Trophoblast cell (in vitro differentiated cells and primary cell): Measurements from ENCODE around the gene EML6.
A peak's percentile ranks its signal among the peaks of the same experiment; 100 is the strongest.

ENCODE experiments used
- DNase-seq, 2 donors: peaks; one replicate each; pipeline ENCODE4 v3.0.0-alpha.2; 2016
- H2AFZ ChIP-seq: 2 replicates; pipeline ENCODE4 v1.6.1; 2013; ENCODE audit warnings: low read length, moderate library complexity, mild to moderate bottlenecking; ENCODE audit not compliant: insufficient read depth, poor library complexity
- H2AK5ac ChIP-seq: 2 replicates; pipeline ENCODE4 v1.6.1; 2013; ENCODE audit warnings: mild to moderate bottlenecking, low read length
- H2BK120ac ChIP-seq: 2 replicates; pipeline ENCODE4 v1.6.1; 2013; ENCODE audit warnings: low read length, mild to moderate bottlenecking, moderate library complexity; ENCODE audit not compliant: insufficient read depth, poor library complexity
- H2BK12ac ChIP-seq: 2 replicates; pipeline ENCODE4 v1.6.1; 2013; ENCODE audit warnings: mild to moderate bottlenecking, low read length, moderate library complexity
- H2BK5ac ChIP-seq: 2 replicates; pipeline ENCODE4 v1.6.1; 2013; ENCODE audit warnings: low read length, low read depth, moderate library complexity, mild to moderate bottlenecking; ENCODE audit not compliant: poor library complexity
- H3K14ac ChIP-seq: 2 replicates; pipeline ENCODE4 v1.6.1; 2013; ENCODE audit warnings: mild to moderate bottlenecking, low read length
- H3K18ac ChIP-seq: 2 replicates; pipeline ENCODE4 v1.6.1; 2013; ENCODE audit warnings: mild to moderate bottlenecking, low read length
- H3K23ac ChIP-seq: 2 replicates; pipeline ENCODE4 v1.6.1; 2013; ENCODE audit warnings: low read length
- H3K27ac ChIP-seq: 2 replicates; pipeline ENCODE4 v1.5.1; 2013; ENCODE audit warnings: low read depth, mild to moderate bottlenecking, inconsistent platforms, low read length, moderate library complexity
- H3K27me3 ChIP-seq: 2 replicates; pipeline ENCODE4 v1.6.1; 2013; ENCODE audit warnings: inconsistent platforms, mild to moderate bottlenecking, low read length, moderate library complexity; ENCODE audit not compliant: insufficient read depth
- H3K36me3 ChIP-seq, 2 experiments: 1 replicate in 1 of 2; 2 replicates in 1 of 2; pipeline ENCODE4 v1.6.1; 2013; ENCODE audit warnings: low read length in 2 of 2, mild to moderate bottlenecking in 2 of 2, moderate library complexity in 1 of 2; ENCODE audit not compliant: insufficient read depth in 2 of 2, control insufficient read depth in 1 of 2
- H3K4ac ChIP-seq: 2 replicates; pipeline ENCODE4 v1.6.1; 2013; ENCODE audit warnings: low read depth, mild to moderate bottlenecking, low read length, moderate library complexity
- H3K4me1 ChIP-seq, 2 experiments: 1 replicate in 1 of 2; 2 replicates in 1 of 2; pipeline ENCODE4 v1.6.1; 2013; ENCODE audit warnings: low read length in 2 of 2, mild to moderate bottlenecking in 2 of 2, moderate library complexity in 1 of 2; ENCODE audit not compliant: insufficient read depth in 2 of 2, control insufficient read depth in 1 of 2
- H3K4me2 ChIP-seq: 2 replicates; pipeline ENCODE4 v1.6.1; 2013; ENCODE audit warnings: inconsistent platforms, mild to moderate bottlenecking, low read length, moderate library complexity
- H3K4me3 ChIP-seq: 2 replicates; pipeline ENCODE4 v1.5.1; 2013; ENCODE audit warnings: mild to moderate bottlenecking, low read depth, low read length, inconsistent platforms
- H3K79me1 ChIP-seq: one replicate; pipeline ENCODE4 v1.6.1; 2013; ENCODE audit warnings: low read length
- H3K79me2 ChIP-seq: 2 replicates; pipeline ENCODE4 v1.6.1; 2013; ENCODE audit warnings: low read length, mild to moderate bottlenecking; ENCODE audit not compliant: control insufficient read depth, insufficient read depth, poor library complexity
- H3K9ac ChIP-seq: 2 replicates; pipeline ENCODE4 v1.6.1; 2013; ENCODE audit warnings: mild to moderate bottlenecking, low read length
- H3K9me3 ChIP-seq: 2 replicates; pipeline ENCODE4 v1.6.1; 2013; ENCODE audit warnings: low read depth, mild to moderate bottlenecking, control low read depth, inconsistent platforms, low read length; ENCODE audit not compliant: insufficient read depth
- H4K12ac ChIP-seq: 2 replicates; pipeline ENCODE4 v1.6.1; 2013; ENCODE audit warnings: low read depth, mild to moderate bottlenecking, low read length, moderate library complexity
- H4K8ac ChIP-seq: 2 replicates; pipeline ENCODE4 v1.6.1; 2013; ENCODE audit warnings: low read depth, mild to moderate bottlenecking, low read length, moderate library complexity
- H4K91ac ChIP-seq: one replicate; pipeline ENCODE4 v1.6.1; 2013; ENCODE audit warnings: low read depth, mild to moderate bottlenecking, low read length, moderate library complexity
- WGBS: extraction: QIAGEN DNeasy Blood & Tissue Kit; methylation state at CpG from one replicate; pipeline ENCODE4 v1.1.7; 2013; ENCODE audit warnings: missing lambda C conversion rate; ENCODE audit not compliant: insufficient read length, insufficient coverage; ENCODE audit errors: extremely low coverage; 5-methylcytosine and 5-hydroxymethylcytosine counted together

EML6 gene

DNA sequence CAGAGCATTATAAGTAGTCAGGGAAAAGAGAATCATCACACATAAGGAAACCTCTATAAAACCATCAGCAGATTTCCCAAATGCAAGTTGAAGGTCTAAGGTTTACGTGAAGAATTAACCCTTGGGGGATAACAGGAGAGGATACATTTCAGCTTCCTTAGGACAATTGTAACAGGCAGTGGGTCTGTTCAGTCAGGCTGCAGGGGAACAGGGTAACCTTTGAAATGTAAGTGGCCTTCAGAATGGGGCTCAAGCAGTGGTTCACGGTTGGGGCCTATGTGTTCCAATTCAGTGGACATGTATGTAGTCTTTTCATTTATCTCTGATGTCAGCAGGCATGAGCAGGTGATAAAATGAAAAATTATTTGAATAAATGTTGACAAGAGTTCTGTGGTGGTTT, 139.3 kb downstream of the EML6 start:
- Histone ChIP-seq H2BK120ac (no peak overlapping the region), H4K91ac (no peak overlapping the region), H2BK5ac (no peak overlapping the region), H3K4ac (no peak overlapping the region), H3K79me2 (peaks cover 2% of the 10 kb centered on the region), H3K27me3 (no peaks in the 10 kb centered on the region), H3K23ac (no peak overlapping the region), H3K14ac (no peak overlapping the region), H4K12ac (no peak overlapping the region), H3K4me3 (no peak overlapping the region), H2AK5ac (no peak overlapping the region), H3K18ac (no peak overlapping the region), H3K36me3 (no peaks in the 10 kb centered on the region), H3K4me1 (peaks cover 4 to 9% of the 10 kb centered on the region in 2 experiments), H3K9ac (no peak overlapping the region), H3K4me2 (no peak overlapping the region), H3K27ac (no peak overlapping the region), H2BK12ac (no peak overlapping the region), H4K8ac (no peak overlapping the region), H2AFZ (no peak overlapping the region), H3K79me1 (peaks cover 3% of the 10 kb centered on the region), H3K9me3 (no peaks in the 10 kb centered on the region)
- WGBS: no CpG with 5 or more reads among the region's 2 CpGs
- no peak for DNase-seq

GRCh38 chr2:54863660-54864059, 140.2 kb downstream of the EML6 start:
- Histone ChIP-seq H3K4me3 (no peak overlapping the region), H3K4ac (no peak overlapping the region), H3K27ac (no peak overlapping the region), H4K91ac (no peak overlapping the region), H3K23ac (no peak overlapping the region), H3K79me2 (peaks cover 2% of the 10 kb centered on the region), H3K18ac (no peak overlapping the region), H3K4me1 (peaks cover 4 to 9% of the 10 kb centered on the region in 2 experiments), H2BK12ac (no peak overlapping the region), H3K79me1 (peaks cover 3% of the 10 kb centered on the region), H4K8ac (no peak overlapping the region), H3K14ac (no peak overlapping the region), H2AK5ac (no peak overlapping the region), H3K36me3 (no peaks in the 10 kb centered on the region), H2AFZ (no peak overlapping the region), H2BK120ac (no peak overlapping the region), H3K27me3 (no peaks in the 10 kb centered on the region), H3K9me3 (no peaks in the 10 kb centered on the region), H2BK5ac (no peak overlapping the region), H3K9ac (no peak overlapping the region), H3K4me2 (no peak overlapping the region), H4K12ac (no peak overlapping the region)
- no CpG with 5 or more reads among the region's 5 CpGs for WGBS
- peak in 1 of 2 donors; percentile 14 for DNase-seq

DNA sequence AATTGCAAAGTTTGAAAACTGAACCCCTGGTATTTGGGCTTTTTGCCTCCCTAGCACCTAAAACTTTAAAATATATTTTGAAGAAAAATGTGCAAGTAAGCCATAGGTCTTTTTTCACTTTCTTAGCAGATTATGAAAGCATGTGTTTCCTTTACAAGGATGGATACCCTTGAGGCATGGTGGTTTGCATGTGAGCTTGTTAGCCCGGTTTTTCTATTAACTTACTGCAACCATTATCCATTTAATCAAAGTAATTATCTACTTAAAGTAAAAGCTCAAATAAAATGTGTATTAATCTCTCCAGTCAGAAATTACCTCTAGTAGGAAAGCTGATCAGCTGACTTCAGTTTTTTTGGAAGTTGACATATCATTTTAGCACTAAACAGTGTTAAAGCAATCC, 140.6 kb downstream of the EML6 start:
- peaks cover 3% of the 10 kb centered on the region for H3K79me1 ChIP-seq
- H3K4me1 ChIP-seq: peaks cover 4 to 9% of the 10 kb centered on the region in 2 experiments
- no peak overlapping the region for H3K14ac ChIP-seq
- no peak overlapping the region for H2AK5ac ChIP-seq
- peak in 1 of 2 donors; percentile 26 for DNase-seq
- peaks cover 2% of the 10 kb centered on the region for H3K79me2 ChIP-seq
- no peak overlapping the region for H3K23ac ChIP-seq
- no CpG with 5 or more reads among the region's 1 CpG for WGBS
- H4K12ac ChIP-seq: no peak overlapping the region
- H2BK5ac ChIP-seq: no peak overlapping the region
- H3K4me3 ChIP-seq: no peak overlapping the region
- no peak overlapping the region for H3K4me2 ChIP-seq
- H3K4ac ChIP-seq: no peak overlapping the region
- no peak overlapping the region for H4K91ac ChIP-seq
- no peak overlapping the region for H2AFZ ChIP-seq
- no peak overlapping the region for H4K8ac ChIP-seq
- no peak overlapping the region for H2BK120ac ChIP-seq
- no peak overlapping the region for H3K18ac ChIP-seq
- no peak overlapping the region for H3K9ac ChIP-seq
- no peak overlapping the region for H3K27ac ChIP-seq
- no peaks in the 10 kb centered on the region for H3K9me3 ChIP-seq
- no peaks in the 10 kb centered on the region for H3K27me3 ChIP-seq
- no peak overlapping the region for H2BK12ac ChIP-seq
- H3K36me3 ChIP-seq: no peaks in the 10 kb centered on the region

GRCh38 chr2:54864727-54865126, 141.3 kb downstream of the EML6 start:
- Histone ChIP-seq H3K4me1 (peaks cover 4 to 8% of the 10 kb centered on the region in 2 experiments), H3K9me3 (no peaks in the 10 kb centered on the region), H2AK5ac (no peak overlapping the region), H2AFZ (no peak overlapping the region), H3K27me3 (no peaks in the 10 kb centered on the region), H3K14ac (no peak overlapping the region), H4K8ac (no peak overlapping the region), H3K79me2 (peaks cover 2% of the 10 kb centered on the region), H3K23ac (no peak overlapping the region), H2BK5ac (no peak overlapping the region), H3K4ac (no peak overlapping the region), H3K36me3 (no peaks in the 10 kb centered on the region), H4K91ac (no peak overlapping the region), H4K12ac (no peak overlapping the region), H2BK12ac (no peak overlapping the region), H2BK120ac (no peak overlapping the region), H3K4me3 (no peak overlapping the region), H3K27ac (no peak overlapping the region), H3K18ac (no peak overlapping the region), H3K4me2 (no peak overlapping the region), H3K79me1 (peaks cover 3% of the 10 kb centered on the region), H3K9ac (no peak overlapping the region)
- WGBS: no CpG with 5 or more reads among the region's 5 CpGs
- peak; percentile 55 to 84 for DNase-seq
